GM03348 (cell line): Measurements from ENCODE around the gene BORCS8.
"Not testable (repeated sequence)": the region's sequence is repeated elsewhere in the genome, so short reads cannot be mapped to it uniquely, and the experiment has no call there.

Source experiments
- DNase-seq: peaks from one replicate; pipeline ENCODE4 v3.0.0; 2012; ENCODE audit warnings: low spot score

BORCS8 gene

GRCh38 chr19:19192078-19192882, at the start of gene BORCS8, which contains the start of gene RFXANK:
TSS of gene BORCS8 (minus strand) at chr19:19192152. CDS start at chr19:19192117, 35 bp downstream.
TSS of gene RFXANK (plus strand) at chr19:19192258. CDS start at chr19:19193947, 1,689 bp downstream.
- DNase-seq = peak; percentile 99

GRCh38 chr19:19240476-19240875, 48.5 kb upstream of the BORCS8 start:
- no peak for DNase-seq

GRCh38 chr19:19239675-19240074, 47.7 kb upstream of the BORCS8 start:
- DNase-seq = no peak

GRCh38 chr19:19238126-19238894, 46.4 kb upstream of the BORCS8 start:
- DNase-seq = no peak

- no peak for DNase-seq
Observed at GRCh38 chr19:19236173-19236572, 44.2 kb upstream of the BORCS8 start.

GRCh38 chr19:19234220-19234816, 42.4 kb upstream of the BORCS8 start:
- DNase-seq = no peak

GRCh38 chr19:19232261-19232721, 40.3 kb upstream of the BORCS8 start:
- no peak for DNase-seq

GRCh38 chr19:19230999-19231398, 39.0 kb upstream of the BORCS8 start:
- no peak for DNase-seq

- no peak for DNase-seq
Observed at GRCh38 chr19:19229701-19230100, 37.7 kb upstream of the BORCS8 start.

- DNase-seq = no peak
Observed at GRCh38 chr19:19227217-19227616, 35.3 kb upstream of the BORCS8 start.

- no peak for DNase-seq
Observed at GRCh38 chr19:19226663-19227062, 34.7 kb upstream of the BORCS8 start.

GRCh38 chr19:19226204-19226603, 34.3 kb upstream of the BORCS8 start:
- no peak for DNase-seq

GRCh38 chr19:19224852-19225494, 33.0 kb upstream of the BORCS8 start:
- peak; percentile 78 for DNase-seq

- DNase-seq = no peak
Observed at GRCh38 chr19:19224150-19224851, 32.3 kb upstream of the BORCS8 start.

GRCh38 chr19:19223636-19224035, 31.7 kb upstream of the BORCS8 start:
- DNase-seq = no peak

- DNase-seq = no peak
Observed at GRCh38 chr19:19223060-19223459, 31.1 kb upstream of the BORCS8 start.

GRCh38 chr19:19221000-19221399, 29.0 kb upstream of the BORCS8 start:
- not testable (repeated sequence) for DNase-seq

GRCh38 chr19:19218911-19219310, 27.0 kb upstream of the BORCS8 start:
- no peak for DNase-seq

- no peak for DNase-seq
Observed at GRCh38 chr19:19217099-19217498, 25.1 kb upstream of the BORCS8 start.

GRCh38 chr19:19215792-19216191, 23.8 kb upstream of the BORCS8 start:
- DNase-seq = no peak

- peak; percentile 66 for DNase-seq
Observed at GRCh38 chr19:19214892-19215291, 22.9 kb upstream of the BORCS8 start.

- no peak for DNase-seq
Observed at GRCh38 chr19:19214159-19214490, 22.2 kb upstream of the BORCS8 start.
